ENCODE measurements around the gene PCCA.

DNA sequence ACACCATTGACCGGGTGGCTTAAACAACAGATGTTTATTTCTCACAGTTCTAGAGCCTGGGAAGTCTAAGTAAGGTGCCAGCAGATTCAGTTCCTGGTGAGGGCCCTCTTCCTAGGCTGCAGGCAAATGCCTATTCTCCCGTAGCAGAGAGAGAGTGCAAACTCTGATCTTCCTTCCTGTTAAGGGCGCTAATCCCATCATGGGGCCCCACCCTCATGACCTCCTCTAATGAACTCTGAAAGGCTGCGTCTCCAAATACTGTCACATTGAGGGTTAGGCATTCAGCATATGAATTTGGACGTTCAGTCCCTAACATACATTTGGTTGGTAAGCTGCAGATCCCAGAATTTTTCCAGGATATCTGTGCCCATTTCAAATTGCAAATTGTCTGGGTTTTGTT, 370.9 kb downstream of the PCCA start:
- TF ChIP-seq, protein P1, sequence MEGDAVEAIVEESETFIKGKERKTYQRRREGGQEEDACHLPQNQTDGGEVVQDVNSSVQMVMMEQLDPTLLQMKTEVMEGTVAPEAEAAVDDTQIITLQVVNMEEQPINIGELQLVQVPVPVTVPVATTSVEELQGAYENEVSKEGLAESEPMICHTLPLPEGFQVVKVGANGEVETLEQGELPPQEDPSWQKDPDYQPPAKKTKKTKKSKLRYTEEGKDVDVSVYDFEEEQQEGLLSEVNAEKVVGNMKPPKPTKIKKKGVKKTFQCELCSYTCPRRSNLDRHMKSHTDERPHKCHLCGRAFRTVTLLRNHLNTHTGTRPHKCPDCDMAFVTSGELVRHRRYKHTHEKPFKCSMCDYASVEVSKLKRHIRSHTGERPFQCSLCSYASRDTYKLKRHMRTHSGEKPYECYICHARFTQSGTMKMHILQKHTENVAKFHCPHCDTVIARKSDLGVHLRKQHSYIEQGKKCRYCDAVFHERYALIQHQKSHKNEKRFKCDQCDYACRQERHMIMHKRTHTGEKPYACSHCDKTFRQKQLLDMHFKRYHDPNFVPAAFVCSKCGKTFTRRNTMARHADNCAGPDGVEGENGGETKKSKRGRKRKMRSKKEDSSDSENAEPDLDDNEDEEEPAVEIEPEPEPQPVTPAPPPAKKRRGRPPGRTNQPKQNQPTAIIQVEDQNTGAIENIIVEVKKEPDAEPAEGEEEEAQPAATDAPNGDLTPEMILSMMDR (conservative IDR thresholded peaks at IDR 0.05 in 1 of 2, IDR thresholded peaks at IDR 0.05 in 1 of 2; ENCODE audit: low read depth in 1 of 2, low read length in 2 of 2), result no peak
- TF ChIP-seq EZH2 (IDR thresholded peaks at IDR 0.05; ENCODE audit: low read length, missing control alignments), result no peak
